HCT116 (cell line): Measurements from ENCODE around the gene ANKRD49. TPM values are rescaled to one million over a fixed set of nuclear protein-coding genes. Genes with fewer than 3 reads are reported as not detected.

Experiments
- ATAC-seq: fragments of 200-7000 bp; cut with Tn5 transposase; 2 replicates; pipeline ENCODE4 v1.9.1; 2020; ENCODE audit warnings: mild to moderate bottlenecking, moderate library complexity
- BruUV-seq: library from RNA; stranded (reverse); fragments of 400-500 nt; replicated peaks from 2 replicates; lab custom pipeline; 2021; lab: Mats Ljungman, UMichigan
- CTCF ChIA-PET: fragments of 300-600 bp; sonication (Branson Sonifier 250); formaldehyde crosslinking; loops from one replicate; lab custom pipeline; 2021; ENCODE audit warnings: antibody characterized with exemption; lab: Charles Lee
- POLR2A ChIA-PET: fragments of 300-600, 350-600 bp; sonication (Branson Sonifier 250); formaldehyde crosslinking; loops from one replicate; lab custom pipeline; 2021; ENCODE audit warnings: antibody characterized with exemption; lab: Charles Lee
- RAD21 ChIA-PET, 2 experiments: fragments of 300-600 bp; sonication (Branson Sonifier 250); formaldehyde crosslinking; loops; one replicate each; lab custom pipeline; 2023; ENCODE audit warnings: low total read pairs in 2 of 2; ENCODE audit not compliant: uncharacterized antibody in 2 of 2, unreplicated experiment in 2 of 2, low non-redundant PET in 1 of 2; lab: Charles Lee
- DNase-seq: peaks from one replicate; pipeline ENCODE4 v3.0.0-alpha.2; 2010; ENCODE audit warnings: low read depth, low spot score
- H2AFZ ChIP-seq: fragments of 200-600 bp; shearing (Covaris generic), sonication (generic); 2 replicates; pipeline ENCODE4 v1.6.1; 2017; ENCODE audit warnings: low read depth, mixed run types, mixed read lengths, antibody characterized with exemption, low read length; ENCODE audit not compliant: poor library complexity, severe bottlenecking
- H3K27ac ChIP-seq: 2 replicates; pipeline ENCODE4 v1.5.1; 2012; ENCODE audit warnings: low read depth, low read length
- H3K27me3 ChIP-seq: fragments of 200-600 bp; sonication (generic); 2 replicates; pipeline ENCODE4 v1.6.1; 2016; ENCODE audit warnings: mixed run types, low read length, mixed read lengths; ENCODE audit not compliant: insufficient read depth
- H3K36me3 ChIP-seq, 2 experiments: fragments of 200-500 bp in 1 of 2; fragments of 200-600 bp in 1 of 2; sonication (Bioruptor generic) in 1 of 2; sonication (generic) in 1 of 2; 2 replicates each; pipeline versions ENCODE4 v1.5.1 to v1.6.1; 2014 to 2016; ENCODE audit warnings: low read length in 2 of 2, inconsistent platforms in 1 of 2, mixed read lengths in 1 of 2, mixed run types in 1 of 2; ENCODE audit not compliant: insufficient read depth in 2 of 2, control insufficient read depth in 1 of 2
- H3K4me1 ChIP-seq, 2 experiments: fragments of 200-600 bp in 1 of 2; sonication (generic) in 1 of 2; 2 replicates each; pipeline versions ENCODE4 v1.5.1 to v1.6.1; 2012 to 2017; ENCODE audit warnings: low read length in 2 of 2, inconsistent platforms in 1 of 2, mild to moderate bottlenecking in 1 of 2, mixed read lengths in 1 of 2, mixed run types in 1 of 2, moderate library complexity in 1 of 2; ENCODE audit not compliant: insufficient read depth in 2 of 2, control insufficient read depth in 1 of 2
- H3K4me2 ChIP-seq: fragments of 200-600 bp; sonication (generic); 2 replicates; pipeline ENCODE4 v1.6.1; 2017; ENCODE audit warnings: mixed run types, low read length, mixed read lengths
- H3K4me3 ChIP-seq, 2 experiments: fragments of 200-600 bp in 1 of 2; sonication (generic) in 1 of 2; replicated peaks in 1 of 2; 2 replicates each; pipeline ENCODE4 v1.5.1; 2011 to 2016; ENCODE audit warnings: low read length in 2 of 2, control low read depth in 1 of 2, low read depth in 1 of 2, mild to moderate bottlenecking in 1 of 2, mixed read lengths in 1 of 2, mixed run types in 1 of 2
- H3K79me2 ChIP-seq: fragments of 200-600 bp; sonication (generic); 2 replicates; pipeline ENCODE4 v1.6.1; 2017; ENCODE audit warnings: mild to moderate bottlenecking, mixed run types, low read length, moderate library complexity, mixed read lengths; ENCODE audit not compliant: insufficient read depth
- H3K9ac ChIP-seq: fragments of 200-600 bp; sonication (generic); 2 replicates; pipeline ENCODE4 v1.6.1; 2016; ENCODE audit warnings: low read length, mixed read lengths
- H3K9me2 ChIP-seq: fragments of 200-600 bp; sonication (generic), shearing (Covaris generic); 2 replicates; pipeline ENCODE4 v1.6.1; 2017; ENCODE audit warnings: mixed run types, mild to moderate bottlenecking, moderate library complexity; ENCODE audit not compliant: insufficient read depth
- H3K9me3 ChIP-seq, 2 experiments: fragments of 200-500 bp in 1 of 2; fragments of 200-600 bp in 1 of 2; sonication (Bioruptor generic) in 1 of 2; sonication (generic) in 1 of 2; 2 replicates each; pipeline ENCODE4 v1.6.1; 2014 to 2017; ENCODE audit warnings: low read length in 2 of 2, mixed read lengths in 2 of 2, inconsistent platforms in 1 of 2, low read depth in 1 of 2, mild to moderate bottlenecking in 1 of 2, mixed run types in 1 of 2, moderate library complexity in 1 of 2; ENCODE audit not compliant: control insufficient read depth in 1 of 2, insufficient read depth in 1 of 2
- H4K20me1 ChIP-seq: fragments of 200-600 bp; sonication (generic), shearing (Covaris generic); 2 replicates; pipeline ENCODE4 v1.6.1; 2017; ENCODE audit warnings: mixed run types, mild to moderate bottlenecking, moderate library complexity; ENCODE audit not compliant: insufficient read depth
- ATF3 ChIP-seq: IDR thresholded peaks from 2 replicates; pipeline ENCODE4 v1.6.1; 2012
- CBX3 ChIP-seq: IDR thresholded peaks from 2 replicates; pipeline ENCODE4 v1.6.1; 2012; ENCODE audit warnings: low read depth
- CTCF ChIP-seq, 3 experiments: fragments of 200-600 bp in 1 of 3; sonication (generic) in 1 of 3; IDR thresholded peaks in 2 of 3; conservative IDR thresholded peaks in 1 of 3; 2 replicates each; pipeline ENCODE4 v1.5.1; 2012 to 2017; ENCODE audit warnings: low read depth in 2 of 3, low read length in 2 of 3, antibody characterized with exemption in 1 of 3, borderline replicate concordance in 1 of 3, control low read depth in 1 of 3, mild to moderate bottlenecking in 1 of 3, mixed read lengths in 1 of 3, mixed run types in 1 of 3, moderate library complexity in 1 of 3; ENCODE audit not compliant: insufficient read depth in 1 of 3
- EGR1 ChIP-seq: IDR thresholded peaks from 2 replicates; pipeline ENCODE4 v1.6.1; 2012; ENCODE audit warnings: low read depth
- ELF1 ChIP-seq: IDR thresholded peaks from 2 replicates; pipeline ENCODE4 v1.6.1; 2012; ENCODE audit warnings: low read depth, borderline replicate concordance
- JUND ChIP-seq: IDR thresholded peaks from 2 replicates; pipeline ENCODE4 v1.6.1; 2012
- POLR2A ChIP-seq: IDR thresholded peaks from 2 replicates; pipeline ENCODE4 v1.7.0; 2011; ENCODE audit warnings: borderline replicate concordance; ENCODE audit not compliant: insufficient read depth, insufficient read length; ENCODE audit errors: extremely low read depth
- POLR2AphosphoS5 ChIP-seq: IDR thresholded peaks from 2 replicates; pipeline ENCODE4 v1.6.1; 2011; ENCODE audit warnings: mild to moderate bottlenecking, low read depth, low read length, moderate library complexity
- RAD21 ChIP-seq: IDR thresholded peaks from 2 replicates; pipeline ENCODE4 v1.6.1; 2012; ENCODE audit warnings: low read depth, mild to moderate bottlenecking
- REST ChIP-seq: IDR thresholded peaks from 2 replicates; pipeline ENCODE4 v1.6.1; 2012; ENCODE audit warnings: low read depth
- SIN3A ChIP-seq: IDR thresholded peaks from 2 replicates; pipeline ENCODE4 v1.6.1; 2012; ENCODE audit warnings: low read depth
- SP1 ChIP-seq: IDR thresholded peaks from 2 replicates; pipeline ENCODE4 v1.6.1; 2012; ENCODE audit warnings: low read depth
- YY1 ChIP-seq: IDR thresholded peaks from 2 replicates; pipeline ENCODE4 v1.6.1; 2011; ENCODE audit warnings: low read length, low read depth, moderate library complexity, mild to moderate bottlenecking; ENCODE audit not compliant: insufficient replicate concordance; ENCODE audit errors: extremely low read depth
- intact Hi-C: fragments of 100-400 bp; cut with micrococcal nuclease; formaldehyde crosslinking; loops from 2 replicates; pipeline ENCODE4 v1.10.0; 2022
- total RNA-seq: library from RNA; stranded (reverse); gene quantifications from one replicate; pipeline ENCODE4 v1.2.1, GENCODE V29; 2021; ENCODE audit not compliant: unreplicated experiment
- TF ChIP-seq, protein P1 (sequence below): IDR thresholded peaks from 2 replicates; pipeline ENCODE4 v1.6.1; 2011; ENCODE audit warnings: mild to moderate bottlenecking, low read length, moderate library complexity; ENCODE audit not compliant: insufficient replicate concordance; ENCODE audit errors: extremely low read depth

The ANKRD49 gene
- total RNA-seq, 1 experiment from 2014 or later = 8.2 TPM

DNA sequence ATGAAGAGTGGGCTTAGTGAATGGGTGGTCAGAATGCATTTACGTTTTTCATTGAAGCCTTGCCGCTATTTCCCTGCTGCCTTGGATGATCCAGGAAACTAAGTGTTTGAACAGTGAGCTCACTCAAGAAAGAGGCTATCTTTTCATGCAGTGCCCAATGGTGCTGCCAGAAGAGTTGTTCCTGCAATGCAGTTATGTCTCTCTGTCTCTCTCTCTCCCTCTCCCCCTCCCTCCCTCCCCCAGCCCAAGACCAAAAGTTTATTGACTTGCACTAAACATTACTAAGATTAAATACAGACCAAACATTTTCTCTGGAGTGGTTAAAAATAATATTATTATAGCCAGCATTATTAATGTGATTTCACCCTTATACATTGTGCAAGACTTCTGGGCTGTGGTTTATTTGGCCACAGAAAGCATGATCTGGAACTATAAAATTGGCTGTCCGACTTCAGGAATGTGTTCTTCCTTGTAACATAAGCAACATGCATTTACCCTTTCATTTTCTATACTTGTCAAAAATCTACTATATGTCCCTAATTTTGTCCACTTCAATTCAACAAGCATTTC, 43.3 kb downstream of the ANKRD49 start:
- ChIA-PET CTCF (no interaction called here), RAD21 (no interaction called here), POLR2A (interaction anchor here (0.7 kb wide), 1 partner anchor 9 kb away, joined by 3 read pairs; no protein-coding TSS in a partner anchor)
- no peaks in the 10 kb centered on the region for H3K36me3 ChIP-seq
- H3K9ac ChIP-seq = no peak overlapping the region
- H3K4me2 ChIP-seq = no peak overlapping the region
- no peak for ATAC-seq
- intact Hi-C loops = no loop called here
- no peaks in the 10 kb centered on the region for H3K9me2 ChIP-seq
- no peak overlapping the region for H3K4me3 ChIP-seq
- H3K79me2 ChIP-seq = no peaks in the 10 kb centered on the region
- BruUV-seq = no TSS peak
- H3K27me3 ChIP-seq = no peaks in the 10 kb centered on the region
- no peak overlapping the region for H2AFZ ChIP-seq
- H3K9me3 ChIP-seq = no peaks in the 10 kb centered on the region
- no peak for DNase-seq
- no peaks in the 10 kb centered on the region for H4K20me1 ChIP-seq
- H3K27ac ChIP-seq = no peak overlapping the region
- TF ChIP-seq CTCF (IDR thresholded peaks at IDR 0.05 in 2 of 3, conservative IDR thresholded peaks at IDR 0.05 in 1 of 3; ENCODE audit: borderline replicate concordance in 1 of 3, insufficient read depth in 1 of 3, low read depth in 2 of 3, low read length in 2 of 3) = no peak
- TF ChIP-seq ATF3 = no peak
- TF ChIP-seq, protein P1, sequence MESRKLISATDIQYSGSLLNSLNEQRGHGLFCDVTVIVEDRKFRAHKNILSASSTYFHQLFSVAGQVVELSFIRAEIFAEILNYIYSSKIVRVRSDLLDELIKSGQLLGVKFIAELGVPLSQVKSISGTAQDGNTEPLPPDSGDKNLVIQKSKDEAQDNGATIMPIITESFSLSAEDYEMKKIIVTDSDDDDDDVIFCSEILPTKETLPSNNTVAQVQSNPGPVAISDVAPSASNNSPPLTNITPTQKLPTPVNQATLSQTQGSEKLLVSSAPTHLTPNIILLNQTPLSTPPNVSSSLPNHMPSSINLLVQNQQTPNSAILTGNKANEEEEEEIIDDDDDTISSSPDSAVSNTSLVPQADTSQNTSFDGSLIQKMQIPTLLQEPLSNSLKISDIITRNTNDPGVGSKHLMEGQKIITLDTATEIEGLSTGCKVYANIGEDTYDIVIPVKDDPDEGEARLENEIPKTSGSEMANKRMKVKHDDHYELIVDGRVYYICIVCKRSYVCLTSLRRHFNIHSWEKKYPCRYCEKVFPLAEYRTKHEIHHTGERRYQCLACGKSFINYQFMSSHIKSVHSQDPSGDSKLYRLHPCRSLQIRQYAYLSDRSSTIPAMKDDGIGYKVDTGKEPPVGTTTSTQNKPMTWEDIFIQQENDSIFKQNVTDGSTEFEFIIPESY = no peak
- no peak for TF ChIP-seq POLR2A
- TF ChIP-seq REST = no peak
- TF ChIP-seq SIN3A = no peak
- no peak for TF ChIP-seq POLR2AphosphoS5
- no peak for TF ChIP-seq SP1
- TF ChIP-seq CBX3 = no peak
- no peak for TF ChIP-seq RAD21
- no peak for TF ChIP-seq YY1
- TF ChIP-seq EGR1 = no peak
- TF ChIP-seq ELF1 = no peak
- no peak for TF ChIP-seq JUND
- H3K4me1 ChIP-seq = peaks cover 0 to 4% of the 10 kb centered on the region in 2 experiments; a peak in 1 of 4 replicates
